Right kidney (tissue), 1 donor: Measurements from ENCODE around the gene MBOAT2.

ENCODE experiments used
- DNase-seq: peaks from one replicate; pipeline ENCODE4 v3.0.0-alpha.2; 2016

The MBOAT2 gene

GRCh38 chr2:8821276-8822217 lies 181.9 kb downstream of the MBOAT2 start:
- no peak for DNase-seq

DNA sequence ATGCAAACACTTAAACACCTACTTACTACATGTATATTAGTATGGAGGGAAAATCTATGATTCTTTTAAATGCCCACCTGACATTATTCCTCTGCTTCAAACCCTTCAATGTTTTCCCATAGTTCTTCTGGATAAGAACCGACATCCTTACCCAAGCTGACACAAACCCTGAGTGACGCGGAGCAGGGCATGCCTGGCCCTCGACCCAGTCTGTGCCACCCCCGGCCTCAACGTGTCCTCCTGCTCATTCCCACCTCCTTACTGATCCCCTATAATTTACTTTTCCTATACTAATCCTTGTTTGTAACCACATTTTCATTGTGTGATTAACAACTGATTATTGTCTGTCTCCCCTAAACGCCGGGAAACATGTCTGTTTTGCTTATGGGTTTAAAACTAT lies 183.5 kb downstream of the MBOAT2 start:
- DNase-seq, result no peak

DNA sequence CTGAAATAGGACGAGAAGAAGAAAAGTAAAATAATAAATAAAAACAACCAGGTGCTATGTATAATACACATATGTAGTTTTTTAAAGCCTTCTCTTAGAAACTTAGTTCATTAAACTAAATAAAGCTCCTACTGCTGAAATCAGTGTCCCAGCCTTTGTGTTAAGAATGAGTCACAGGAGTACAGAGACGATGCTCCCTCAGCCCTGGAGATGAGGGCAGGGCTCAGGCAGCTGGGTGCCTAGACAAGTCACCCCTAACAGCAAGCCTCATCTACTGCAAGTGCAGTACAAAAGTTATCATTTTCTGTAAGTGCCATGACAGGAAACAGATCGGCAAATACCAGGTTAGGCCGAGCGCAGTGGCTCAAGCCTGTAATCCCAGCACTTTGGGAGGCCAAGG lies 184.3 kb downstream of the MBOAT2 start:
- DNase-seq, result no peak

GRCh38 chr2:8817221-8817620 lies 186.3 kb downstream of the MBOAT2 start:
- no peak for DNase-seq

DNA sequence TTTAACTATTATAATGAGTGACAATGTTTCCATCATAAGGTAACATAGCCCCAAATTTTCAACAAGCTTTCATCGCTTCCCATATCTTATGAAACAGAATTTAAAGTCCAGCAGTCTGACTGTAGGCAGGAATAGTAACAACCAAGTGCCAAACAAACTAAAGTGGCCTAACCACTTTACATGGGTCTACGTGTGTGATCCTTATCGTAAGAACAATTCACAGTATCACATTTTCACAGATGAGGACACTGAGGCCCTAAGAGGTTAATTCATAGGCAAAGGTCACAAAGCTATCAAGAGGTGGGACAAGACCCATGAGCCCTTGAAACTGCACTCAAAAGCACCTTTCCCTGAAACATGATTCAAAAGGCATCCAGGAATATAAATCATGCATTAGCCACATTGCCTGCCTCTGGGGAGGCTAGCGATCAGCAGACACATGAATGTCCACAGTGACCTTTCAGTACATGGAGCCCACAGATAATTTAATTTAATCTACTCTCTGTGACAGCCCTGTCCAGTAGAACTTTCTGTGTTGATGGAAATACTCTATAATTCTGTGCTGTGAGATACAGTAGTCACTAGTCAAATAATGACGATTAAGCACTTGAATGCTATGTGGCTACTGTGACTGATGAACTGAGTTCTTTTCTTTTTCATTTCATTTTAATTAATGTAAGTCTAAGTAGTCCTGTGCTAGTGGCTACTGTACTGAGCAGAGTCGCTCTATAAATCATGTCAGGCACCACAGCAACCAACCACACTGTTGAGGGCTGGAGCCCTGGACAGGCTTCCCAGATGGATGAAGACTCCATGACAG lies 196.4 kb downstream of the MBOAT2 start:
- DNase-seq, result no peak

DNA sequence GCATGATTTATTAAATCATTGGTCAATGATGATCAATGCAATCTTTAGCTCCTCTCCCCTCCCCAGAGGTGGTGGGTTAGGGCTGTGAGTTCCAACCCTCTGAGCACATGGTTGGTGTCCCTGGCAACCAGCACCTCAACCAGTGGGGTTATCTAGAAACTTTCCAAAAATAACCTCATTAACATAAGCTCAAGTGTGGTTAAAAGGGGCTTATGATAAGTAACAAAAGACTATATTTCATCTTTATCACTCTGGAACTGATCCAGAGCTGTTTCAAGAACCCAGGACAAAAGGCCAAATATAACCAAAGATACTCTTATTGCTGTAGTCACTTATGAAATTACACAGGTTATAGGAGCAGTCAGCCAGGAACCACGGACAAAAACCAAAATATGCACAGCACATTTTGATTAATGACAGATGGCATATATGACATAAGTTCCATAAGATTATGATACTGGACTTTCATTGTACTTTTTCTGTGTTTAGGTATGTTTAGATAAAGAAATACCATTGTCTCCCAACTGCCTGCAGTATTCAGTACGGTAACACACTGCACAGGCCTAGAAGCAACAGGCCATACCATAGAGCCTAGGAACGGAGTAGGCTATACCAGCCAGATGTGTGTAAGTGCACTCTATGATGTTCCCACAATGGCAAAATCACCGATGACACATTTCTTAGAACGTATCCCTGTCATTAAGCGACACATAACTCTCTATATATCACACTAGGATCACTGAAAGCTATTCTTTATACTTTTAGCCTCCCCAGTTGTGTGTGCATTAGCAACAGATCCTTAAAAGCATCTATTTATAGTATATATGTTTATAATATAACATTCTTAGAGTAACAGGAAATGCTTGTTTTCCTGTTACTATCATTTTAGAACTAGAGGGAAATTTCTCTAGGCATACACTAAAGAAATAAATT lies 197.9 kb downstream of the MBOAT2 start:
- DNase-seq, result no peak

DNA sequence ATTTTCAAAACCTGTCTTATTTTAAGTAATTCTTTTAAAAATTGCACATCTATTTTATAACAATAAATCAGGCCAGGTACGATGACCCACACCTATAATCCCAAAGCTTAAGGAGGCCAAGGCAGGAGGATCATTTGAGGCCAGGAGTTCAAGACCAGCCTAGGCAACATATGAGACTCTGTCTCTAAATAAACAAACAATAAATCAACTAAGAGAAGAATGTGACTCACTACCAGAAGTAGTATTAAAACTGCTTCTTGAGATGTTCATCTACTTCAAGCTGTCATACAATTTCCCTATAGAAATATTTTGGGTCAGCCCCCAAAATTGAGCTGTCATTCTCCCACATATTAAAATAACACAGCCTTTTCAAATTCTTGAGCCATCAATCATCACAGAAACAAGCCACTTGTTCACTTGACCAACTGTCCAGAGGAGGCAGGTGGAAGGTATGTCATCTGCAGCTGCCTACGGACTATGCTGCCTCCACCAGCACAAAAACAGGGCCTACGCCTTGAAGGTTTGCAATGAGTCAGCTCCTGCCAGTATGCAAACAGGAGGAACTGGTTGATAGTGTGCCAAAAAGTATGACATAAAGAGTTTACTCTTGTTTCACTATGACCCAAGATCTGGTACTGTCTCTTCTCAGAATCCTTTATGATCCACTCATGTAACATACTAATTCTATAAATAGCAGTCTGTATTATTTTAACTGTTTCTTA lies 199.7 kb downstream of the MBOAT2 start:
- no peak for DNase-seq

- DNase-seq, result no peak
Measured at GRCh38 chr2:8802741-8803140, 200.7 kb downstream of the MBOAT2 start.
